Measurements from ENCODE around the gene ARHGEF1.

ARHGEF1 gene, protein sequence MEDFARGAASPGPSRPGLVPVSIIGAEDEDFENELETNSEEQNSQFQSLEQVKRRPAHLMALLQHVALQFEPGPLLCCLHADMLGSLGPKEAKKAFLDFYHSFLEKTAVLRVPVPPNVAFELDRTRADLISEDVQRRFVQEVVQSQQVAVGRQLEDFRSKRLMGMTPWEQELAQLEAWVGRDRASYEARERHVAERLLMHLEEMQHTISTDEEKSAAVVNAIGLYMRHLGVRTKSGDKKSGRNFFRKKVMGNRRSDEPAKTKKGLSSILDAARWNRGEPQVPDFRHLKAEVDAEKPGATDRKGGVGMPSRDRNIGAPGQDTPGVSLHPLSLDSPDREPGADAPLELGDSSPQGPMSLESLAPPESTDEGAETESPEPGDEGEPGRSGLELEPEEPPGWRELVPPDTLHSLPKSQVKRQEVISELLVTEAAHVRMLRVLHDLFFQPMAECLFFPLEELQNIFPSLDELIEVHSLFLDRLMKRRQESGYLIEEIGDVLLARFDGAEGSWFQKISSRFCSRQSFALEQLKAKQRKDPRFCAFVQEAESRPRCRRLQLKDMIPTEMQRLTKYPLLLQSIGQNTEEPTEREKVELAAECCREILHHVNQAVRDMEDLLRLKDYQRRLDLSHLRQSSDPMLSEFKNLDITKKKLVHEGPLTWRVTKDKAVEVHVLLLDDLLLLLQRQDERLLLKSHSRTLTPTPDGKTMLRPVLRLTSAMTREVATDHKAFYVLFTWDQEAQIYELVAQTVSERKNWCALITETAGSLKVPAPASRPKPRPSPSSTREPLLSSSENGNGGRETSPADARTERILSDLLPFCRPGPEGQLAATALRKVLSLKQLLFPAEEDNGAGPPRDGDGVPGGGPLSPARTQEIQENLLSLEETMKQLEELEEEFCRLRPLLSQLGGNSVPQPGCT

DNA sequence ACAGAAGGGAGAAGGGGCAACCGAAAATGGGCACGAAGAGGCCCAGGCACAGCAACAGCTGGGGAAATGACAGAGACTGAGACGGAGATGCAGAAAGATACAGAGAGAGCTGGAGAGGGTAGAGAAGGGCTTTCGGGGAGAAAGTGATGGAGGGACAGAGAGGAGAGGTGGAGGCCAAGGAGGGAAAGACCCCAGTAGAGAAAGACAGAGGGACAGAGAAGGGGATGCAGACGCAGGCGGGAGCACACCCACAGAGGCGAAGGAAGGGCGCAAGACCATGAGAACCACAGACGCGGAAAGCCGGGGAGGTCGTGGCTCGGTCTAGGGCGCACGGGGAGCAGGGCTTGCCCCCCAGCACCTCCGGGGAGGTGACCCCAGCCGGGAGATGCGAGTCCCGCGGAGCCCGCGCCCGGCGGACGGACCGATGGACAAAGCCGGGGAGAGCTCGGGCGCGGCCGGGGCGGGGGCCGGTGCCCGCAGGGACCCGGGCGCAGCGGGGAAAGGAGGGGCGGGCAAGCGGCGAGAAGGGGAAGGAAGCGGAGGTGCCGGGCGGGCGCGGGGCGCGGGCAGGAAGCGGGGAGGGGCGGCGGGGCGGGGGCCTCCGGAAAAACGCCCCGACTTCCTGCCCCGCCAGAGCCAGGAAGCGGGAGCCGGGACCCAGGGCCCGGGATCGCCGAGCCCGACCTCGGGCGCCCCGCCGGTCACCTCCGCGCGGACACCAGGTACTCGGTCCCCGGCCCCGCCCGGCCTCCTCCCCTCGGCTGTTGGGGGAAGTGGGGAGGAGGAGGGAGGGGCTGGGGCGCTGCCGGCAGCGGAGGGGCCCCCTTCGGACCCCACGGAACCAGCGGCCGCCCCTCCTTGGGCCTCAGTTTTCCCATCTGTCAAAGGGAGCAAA, at the start of gene ARHGEF1:
Gene ARHGEF1, plus strand, starts transcription at position 617 of the 895 bp plus-strand sequence. CDS start 4,899 bp downstream, outside the sequence.
- Histone ChIP-seq H3K27ac (ENCODE audit: extremely low read depth, low read depth, low read length) (peak within 1 kb of the TSS; percentile 10; the same call in 1 of the 2 replicates), H3K4me1 (ENCODE audit: control insufficient read depth, insufficient read depth, low read length) (peaks cover 11% of the 10 kb centered on the region; the same call in 1 of the 2 replicates), H3K9me3 (ENCODE audit: control insufficient read depth, insufficient read depth, low read depth, low read length) (no peaks in the 10 kb centered on the region), H3K4me3 (ENCODE audit: low read depth, low read length) (peak within 1 kb of the TSS; percentile 47), H3K36me3 (ENCODE audit: control insufficient read depth in 2 of 2, insufficient read depth in 1 of 2, low read length in 2 of 2) (peaks cover 0 to 9% of the 10 kb centered on the region in 2 experiments; a peak in 1 of 3 replicates)
- ChIA-PET CTCF (interaction anchor here (0.5 to 3.8 kb wide), 6 partner anchors 10 to 485 kb away, joined by 3 to 22 read pairs (median 4); partner anchors contain the start of gene RPS19), POLR2A (interaction anchor here (1.6 to 5.1 kb wide), 4 partner anchors 10 to 54 kb away, joined by 6 to 68 read pairs (median 18); partner anchors contain the start of gene RPS19)
- TF ChIP-seq, protein P1, sequence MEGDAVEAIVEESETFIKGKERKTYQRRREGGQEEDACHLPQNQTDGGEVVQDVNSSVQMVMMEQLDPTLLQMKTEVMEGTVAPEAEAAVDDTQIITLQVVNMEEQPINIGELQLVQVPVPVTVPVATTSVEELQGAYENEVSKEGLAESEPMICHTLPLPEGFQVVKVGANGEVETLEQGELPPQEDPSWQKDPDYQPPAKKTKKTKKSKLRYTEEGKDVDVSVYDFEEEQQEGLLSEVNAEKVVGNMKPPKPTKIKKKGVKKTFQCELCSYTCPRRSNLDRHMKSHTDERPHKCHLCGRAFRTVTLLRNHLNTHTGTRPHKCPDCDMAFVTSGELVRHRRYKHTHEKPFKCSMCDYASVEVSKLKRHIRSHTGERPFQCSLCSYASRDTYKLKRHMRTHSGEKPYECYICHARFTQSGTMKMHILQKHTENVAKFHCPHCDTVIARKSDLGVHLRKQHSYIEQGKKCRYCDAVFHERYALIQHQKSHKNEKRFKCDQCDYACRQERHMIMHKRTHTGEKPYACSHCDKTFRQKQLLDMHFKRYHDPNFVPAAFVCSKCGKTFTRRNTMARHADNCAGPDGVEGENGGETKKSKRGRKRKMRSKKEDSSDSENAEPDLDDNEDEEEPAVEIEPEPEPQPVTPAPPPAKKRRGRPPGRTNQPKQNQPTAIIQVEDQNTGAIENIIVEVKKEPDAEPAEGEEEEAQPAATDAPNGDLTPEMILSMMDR (tag by site-specific recombination; IDR thresholded peaks at IDR 0.05): no peak
- TF ChIP-seq ZNF248 (tag by site-specific recombination; IDR thresholded peaks at IDR 0.05) (no peak), RBAK (tag by site-specific recombination; IDR thresholded peaks at IDR 0.05) (no peak), ZNF391 (tag by site-specific recombination; IDR thresholded peaks at IDR 0.05; ENCODE audit: borderline replicate concordance, low read depth) (no peak), IKZF3 (tag by site-specific recombination; IDR thresholded peaks at IDR 0.05) (no peak), ZNF366 (tag by site-specific recombination; conservative IDR thresholded peaks at IDR 0.05) (peak; percentile 87), ZNF354C (tag by site-specific recombination; IDR thresholded peaks at IDR 0.05; ENCODE audit: borderline replicate concordance, low read depth) (no peak), ZNF548 (tag by site-specific recombination; IDR thresholded peaks at IDR 0.05) (no peak), ZNF19 (tag by site-specific recombination; IDR thresholded peaks at IDR 0.05; ENCODE audit: low read depth) (no peak), PRDM1 (tag by site-specific recombination; IDR thresholded peaks at IDR 0.05) (peak; percentile 98), ZNF610 (tag by site-specific recombination; IDR thresholded peaks at IDR 0.05; ENCODE audit: borderline replicate concordance) (no peak), SCRT2 (tag by site-specific recombination; IDR thresholded peaks at IDR 0.05) (peak; percentile 33; the same call in 1 of the 2 replicates), ZNF214 (tag by site-specific recombination; IDR thresholded peaks at IDR 0.05; ENCODE audit: borderline replicate concordance) (no peak), ZNF624 (tag by site-specific recombination; IDR thresholded peaks at IDR 0.05) (no peak), KLF16 (tag by site-specific recombination; IDR thresholded peaks at IDR 0.05) (no peak), ZNF677 (tag by site-specific recombination; IDR thresholded peaks at IDR 0.05) (no peak), ZNF785 (tag by site-specific recombination; IDR thresholded peaks at IDR 0.05) (peak; percentile 22; the same call in 1 of the 2 replicates)
- TF ChIP-seq, protein P2, sequence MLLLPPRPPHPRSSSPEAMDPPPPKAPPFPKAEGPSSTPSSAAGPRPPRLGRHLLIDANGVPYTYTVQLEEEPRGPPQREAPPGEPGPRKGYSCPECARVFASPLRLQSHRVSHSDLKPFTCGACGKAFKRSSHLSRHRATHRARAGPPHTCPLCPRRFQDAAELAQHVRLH (tag by site-specific recombination; IDR thresholded peaks at IDR 0.05): no peak
- TF ChIP-seq, protein P3, sequence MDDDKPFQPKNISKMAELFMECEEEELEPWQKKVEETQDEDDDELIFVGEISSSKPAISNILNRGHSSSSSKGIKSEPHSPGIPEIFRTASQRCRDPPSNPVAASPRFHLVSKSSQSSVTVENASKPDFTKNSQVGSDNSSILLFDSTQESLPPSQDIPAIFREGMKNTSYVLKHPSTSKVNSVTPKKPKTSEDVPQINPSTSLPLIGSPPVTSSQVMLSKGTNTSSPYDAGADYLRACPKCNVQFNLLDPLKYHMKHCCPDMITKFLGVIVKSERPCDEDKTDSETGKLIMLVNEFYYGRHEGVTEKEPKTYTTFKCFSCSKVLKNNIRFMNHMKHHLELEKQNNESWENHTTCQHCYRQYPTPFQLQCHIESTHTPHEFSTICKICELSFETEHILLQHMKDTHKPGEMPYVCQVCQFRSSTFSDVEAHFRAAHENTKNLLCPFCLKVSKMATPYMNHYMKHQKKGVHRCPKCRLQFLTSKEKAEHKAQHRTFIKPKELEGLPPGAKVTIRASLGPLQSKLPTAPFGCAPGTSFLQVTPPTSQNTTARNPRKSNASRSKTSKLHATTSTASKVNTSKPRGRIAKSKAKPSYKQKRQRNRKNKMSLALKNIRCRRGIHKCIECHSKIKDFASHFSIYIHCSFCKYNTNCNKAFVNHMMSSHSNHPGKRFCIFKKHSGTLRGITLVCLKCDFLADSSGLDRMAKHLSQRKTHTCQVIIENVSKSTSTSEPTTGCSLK (tag by site-specific recombination; IDR thresholded peaks at IDR 0.05): no peak
- TF ChIP-seq, protein P4, sequence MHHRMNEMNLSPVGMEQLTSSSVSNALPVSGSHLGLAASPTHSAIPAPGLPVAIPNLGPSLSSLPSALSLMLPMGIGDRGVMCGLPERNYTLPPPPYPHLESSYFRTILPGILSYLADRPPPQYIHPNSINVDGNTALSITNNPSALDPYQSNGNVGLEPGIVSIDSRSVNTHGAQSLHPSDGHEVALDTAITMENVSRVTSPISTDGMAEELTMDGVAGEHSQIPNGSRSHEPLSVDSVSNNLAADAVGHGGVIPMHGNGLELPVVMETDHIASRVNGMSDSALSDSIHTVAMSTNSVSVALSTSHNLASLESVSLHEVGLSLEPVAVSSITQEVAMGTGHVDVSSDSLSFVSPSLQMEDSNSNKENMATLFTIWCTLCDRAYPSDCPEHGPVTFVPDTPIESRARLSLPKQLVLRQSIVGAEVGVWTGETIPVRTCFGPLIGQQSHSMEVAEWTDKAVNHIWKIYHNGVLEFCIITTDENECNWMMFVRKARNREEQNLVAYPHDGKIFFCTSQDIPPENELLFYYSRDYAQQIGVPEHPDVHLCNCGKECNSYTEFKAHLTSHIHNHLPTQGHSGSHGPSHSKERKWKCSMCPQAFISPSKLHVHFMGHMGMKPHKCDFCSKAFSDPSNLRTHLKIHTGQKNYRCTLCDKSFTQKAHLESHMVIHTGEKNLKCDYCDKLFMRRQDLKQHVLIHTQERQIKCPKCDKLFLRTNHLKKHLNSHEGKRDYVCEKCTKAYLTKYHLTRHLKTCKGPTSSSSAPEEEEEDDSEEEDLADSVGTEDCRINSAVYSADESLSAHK (tag by site-specific recombination; IDR thresholded peaks at IDR 0.05): no peak
